Chondrocyte (in vitro differentiated cells): ENCODE results near the gene FRRS1L. TPM values are rescaled to one million over a fixed set of nuclear protein-coding genes. Genes with fewer than 3 reads are reported as not detected.

Experiments
- DNase-seq: peaks from one replicate; pipeline ENCODE4 v3.0.0; 2021; ENCODE audit warnings: mixed read lengths, low spot score
- H3K27ac Mint-ChIP-seq: one replicate; pipeline ENCODE4 v1.8.0; 2021; ENCODE audit warnings: mild to moderate bottlenecking, moderate library complexity, mixed read lengths; ENCODE audit not compliant: unreplicated experiment
- H3K27me3 Mint-ChIP-seq: 2 replicates; pipeline ENCODE4 v1.8.0; 2021; ENCODE audit warnings: low read depth, mixed read lengths
- H3K36me3 Mint-ChIP-seq: 2 replicates; pipeline ENCODE4 v1.8.0; 2021; ENCODE audit warnings: low read depth, mixed read lengths
- H3K4me1 Mint-ChIP-seq: 2 replicates; pipeline ENCODE4 v1.8.0; 2021; ENCODE audit warnings: low read depth, mild to moderate bottlenecking, mixed read lengths
- H3K4me3 Mint-ChIP-seq: one replicate; pipeline ENCODE4 v1.8.0; 2021; ENCODE audit warnings: mild to moderate bottlenecking, moderate library complexity, mixed read lengths; ENCODE audit not compliant: unreplicated experiment
- H3K9me3 Mint-ChIP-seq: 2 replicates; pipeline ENCODE4 v1.8.0; 2021; ENCODE audit warnings: low read depth, mixed read lengths
- total RNA-seq: library from RNA; stranded (reverse); gene quantifications from 3 replicates; pipeline ENCODE4 v1.2.1, GENCODE V29; 2021
- TF ChIP-seq, protein P1 (sequence below): fragments of 200-600 bp; sonication (generic); IDR thresholded peaks from 2 replicates; pipeline ENCODE4 v1.5.0; 2021; ENCODE audit warnings: antibody characterized with exemption, mild to moderate bottlenecking, moderate library complexity

Gene FRRS1L
- total RNA-seq, 1 donor from 2014 or later = 5.3 TPM

GRCh38 chr9:109145051-109145450 lies 22.0 kb downstream of the FRRS1L start:
- H3K27ac Mint-ChIP-seq = no peak overlapping the region

DNA sequence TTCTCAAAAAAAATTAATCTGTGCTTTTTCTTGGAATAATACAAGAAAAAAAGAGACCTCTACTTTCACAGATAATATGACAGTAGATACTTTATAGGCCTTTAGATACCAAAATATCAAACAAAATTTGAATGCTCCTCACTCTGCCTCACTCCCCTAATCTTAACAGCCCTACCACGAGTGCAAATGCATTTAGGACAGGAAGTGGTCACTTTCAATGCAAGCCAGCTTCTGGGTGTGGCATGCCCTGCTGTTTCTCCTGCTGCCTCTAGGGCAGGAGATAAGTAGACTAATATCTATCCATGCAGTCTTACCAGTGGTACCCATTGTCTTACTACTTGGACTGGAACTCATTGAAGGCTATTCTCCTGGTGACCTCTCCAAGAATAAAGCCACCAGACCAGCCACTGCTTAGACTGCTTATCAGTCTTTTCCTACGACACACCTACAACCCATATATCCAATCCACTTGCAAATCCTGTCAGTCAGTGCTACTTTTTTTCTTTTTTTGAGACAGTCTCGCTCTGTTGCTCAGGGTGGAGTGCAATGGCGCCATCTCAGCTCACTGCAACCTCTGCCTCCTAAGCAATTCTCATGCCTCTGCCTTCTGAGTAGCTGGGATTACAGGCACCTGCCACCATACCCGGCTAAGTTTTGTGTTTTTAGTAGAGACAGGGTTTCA lies 23.0 kb downstream of the FRRS1L start:
- H3K36me3 Mint-ChIP-seq = no peaks in the 10 kb centered on the region

More at GRCh38 chr9:109145051-109145450, 22.0 kb downstream of the FRRS1L start:
- Mint-ChIP-seq H3K9me3 (no peaks in the 10 kb centered on the region), H3K4me1 (peaks cover 4% of the 10 kb centered on the region), H3K4me3 (no peak overlapping the region), H3K27me3 (peaks cover 1% of the 10 kb centered on the region), H3K36me3 (no peaks in the 10 kb centered on the region)
- DNase-seq = no peak
- TF ChIP-seq, protein P1, sequence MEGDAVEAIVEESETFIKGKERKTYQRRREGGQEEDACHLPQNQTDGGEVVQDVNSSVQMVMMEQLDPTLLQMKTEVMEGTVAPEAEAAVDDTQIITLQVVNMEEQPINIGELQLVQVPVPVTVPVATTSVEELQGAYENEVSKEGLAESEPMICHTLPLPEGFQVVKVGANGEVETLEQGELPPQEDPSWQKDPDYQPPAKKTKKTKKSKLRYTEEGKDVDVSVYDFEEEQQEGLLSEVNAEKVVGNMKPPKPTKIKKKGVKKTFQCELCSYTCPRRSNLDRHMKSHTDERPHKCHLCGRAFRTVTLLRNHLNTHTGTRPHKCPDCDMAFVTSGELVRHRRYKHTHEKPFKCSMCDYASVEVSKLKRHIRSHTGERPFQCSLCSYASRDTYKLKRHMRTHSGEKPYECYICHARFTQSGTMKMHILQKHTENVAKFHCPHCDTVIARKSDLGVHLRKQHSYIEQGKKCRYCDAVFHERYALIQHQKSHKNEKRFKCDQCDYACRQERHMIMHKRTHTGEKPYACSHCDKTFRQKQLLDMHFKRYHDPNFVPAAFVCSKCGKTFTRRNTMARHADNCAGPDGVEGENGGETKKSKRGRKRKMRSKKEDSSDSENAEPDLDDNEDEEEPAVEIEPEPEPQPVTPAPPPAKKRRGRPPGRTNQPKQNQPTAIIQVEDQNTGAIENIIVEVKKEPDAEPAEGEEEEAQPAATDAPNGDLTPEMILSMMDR = no peak

DNA sequence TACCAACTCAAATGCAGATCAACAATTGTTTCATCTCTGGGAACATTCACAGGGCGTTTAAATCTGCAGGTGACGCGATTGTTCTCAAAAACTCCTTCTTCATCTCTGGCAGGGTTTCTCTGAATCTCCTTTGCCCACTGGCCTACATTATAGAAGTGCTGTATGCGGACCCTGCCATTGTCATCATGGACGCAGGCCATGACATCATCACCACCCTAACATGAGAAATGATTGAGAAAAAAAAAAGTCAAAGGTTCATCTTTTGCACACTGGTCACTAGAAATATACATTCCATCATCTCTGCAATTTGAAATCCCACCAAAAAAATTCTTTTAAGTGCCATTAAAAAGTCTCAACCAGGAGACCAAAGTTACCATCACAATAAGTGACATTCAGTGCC lies 25.7 kb downstream of the FRRS1L start:
- DNase-seq = no peak
- TF ChIP-seq, protein P1 = no peak
- no peaks in the 10 kb centered on the region for H3K27me3 Mint-ChIP-seq
- H3K4me1 Mint-ChIP-seq = peaks cover 4% of the 10 kb centered on the region
- H3K4me3 Mint-ChIP-seq = no peak overlapping the region
- H3K27ac Mint-ChIP-seq = no peak overlapping the region
- no peaks in the 10 kb centered on the region for H3K36me3 Mint-ChIP-seq
- no peaks in the 10 kb centered on the region for H3K9me3 Mint-ChIP-seq

More for the DNA sequence above, 23.0 kb downstream of the FRRS1L start:
- TF ChIP-seq, protein P1 = peak; percentile 54
- H3K27me3 Mint-ChIP-seq = peaks cover 1% of the 10 kb centered on the region
- H3K4me1 Mint-ChIP-seq = peaks cover 4% of the 10 kb centered on the region
- H3K9me3 Mint-ChIP-seq = no peaks in the 10 kb centered on the region
- no peak for DNase-seq
- no peak overlapping the region for H3K4me3 Mint-ChIP-seq
- no peak overlapping the region for H3K27ac Mint-ChIP-seq

GRCh38 chr9:109139851-109140250 lies 27.2 kb downstream of the FRRS1L start:
- DNase-seq = no peak
- no peak overlapping the region for H3K4me3 Mint-ChIP-seq
- H3K4me1 Mint-ChIP-seq = peaks cover 4% of the 10 kb centered on the region
- TF ChIP-seq, protein P1 = no peak
- no peaks in the 10 kb centered on the region for H3K36me3 Mint-ChIP-seq
- H3K27me3 Mint-ChIP-seq = no peaks in the 10 kb centered on the region
- H3K27ac Mint-ChIP-seq = no peak overlapping the region
- H3K9me3 Mint-ChIP-seq = no peaks in the 10 kb centered on the region

GRCh38 chr9:109138421-109138820 lies 28.6 kb downstream of the FRRS1L start:
- Mint-ChIP-seq H3K4me1 (no peaks in the 10 kb centered on the region), H3K27me3 (no peaks in the 10 kb centered on the region), H3K27ac (no peak overlapping the region), H3K36me3 (no peaks in the 10 kb centered on the region), H3K9me3 (no peaks in the 10 kb centered on the region), H3K4me3 (no peak overlapping the region)
- TF ChIP-seq, protein P1 = no peak
- no peak for DNase-seq
